ENCODE measurements around the gene EXOC4.

- TF ChIP-seq, protein P1, sequence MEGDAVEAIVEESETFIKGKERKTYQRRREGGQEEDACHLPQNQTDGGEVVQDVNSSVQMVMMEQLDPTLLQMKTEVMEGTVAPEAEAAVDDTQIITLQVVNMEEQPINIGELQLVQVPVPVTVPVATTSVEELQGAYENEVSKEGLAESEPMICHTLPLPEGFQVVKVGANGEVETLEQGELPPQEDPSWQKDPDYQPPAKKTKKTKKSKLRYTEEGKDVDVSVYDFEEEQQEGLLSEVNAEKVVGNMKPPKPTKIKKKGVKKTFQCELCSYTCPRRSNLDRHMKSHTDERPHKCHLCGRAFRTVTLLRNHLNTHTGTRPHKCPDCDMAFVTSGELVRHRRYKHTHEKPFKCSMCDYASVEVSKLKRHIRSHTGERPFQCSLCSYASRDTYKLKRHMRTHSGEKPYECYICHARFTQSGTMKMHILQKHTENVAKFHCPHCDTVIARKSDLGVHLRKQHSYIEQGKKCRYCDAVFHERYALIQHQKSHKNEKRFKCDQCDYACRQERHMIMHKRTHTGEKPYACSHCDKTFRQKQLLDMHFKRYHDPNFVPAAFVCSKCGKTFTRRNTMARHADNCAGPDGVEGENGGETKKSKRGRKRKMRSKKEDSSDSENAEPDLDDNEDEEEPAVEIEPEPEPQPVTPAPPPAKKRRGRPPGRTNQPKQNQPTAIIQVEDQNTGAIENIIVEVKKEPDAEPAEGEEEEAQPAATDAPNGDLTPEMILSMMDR (IDR thresholded peaks at IDR 0.05) = no peak
- TF ChIP-seq POLR2AphosphoS5 (IDR thresholded peaks at IDR 0.05) (no peak), POLR2A (IDR thresholded peaks at IDR 0.05) (no peak)
Observed at GRCh38 chr7:133576612-133577168, 323.8 kb downstream of the EXOC4 start.

Measured in sigmoid colon (tissue), 4 donors.